Measurements from ENCODE around the gene JARID2.

- TF ChIP-seq EP300 (IDR thresholded peaks at IDR 0.05), result no peak
- no peak for TF ChIP-seq CTCF (IDR thresholded peaks at IDR 0.05)
- no peak for TF ChIP-seq POLR2A (IDR thresholded peaks at IDR 0.05)
Observed at GRCh38 chr6:15550546-15551123, 304.8 kb downstream of the JARID2 start.
